ENCODE results near the gene IL24.

IL24 gene

GRCh38 chr1:206925106-206925736 is 28.0 kb downstream of the IL24 start:
- DNase-seq (ENCODE audit: low read depth in 2 of 2), result no peak

GRCh38 chr1:206926286-206926685 is 29.0 kb downstream of the IL24 start:
- no peak for DNase-seq (ENCODE audit: low read depth in 2 of 2)

- no peak for DNase-seq (ENCODE audit: low read depth in 2 of 2)
Measured at GRCh38 chr1:206929524-206929923, 32.3 kb downstream of the IL24 start.

- DNase-seq (ENCODE audit: low read depth in 2 of 2), result no peak
Measured at GRCh38 chr1:206930210-206930798, 33.1 kb downstream of the IL24 start.

- no peak for DNase-seq (ENCODE audit: low read depth in 2 of 2)
Measured at GRCh38 chr1:206931709-206932108, 34.5 kb downstream of the IL24 start.

GRCh38 chr1:206932177-206932576 is 34.9 kb downstream of the IL24 start:
- DNase-seq (ENCODE audit: low read depth in 2 of 2), result no peak

GRCh38 chr1:206933333-206933945 is 36.2 kb downstream of the IL24 start:
- DNase-seq (ENCODE audit: low read depth in 2 of 2), result no peak

GRCh38 chr1:206935491-206936067 is 38.3 kb downstream of the IL24 start:
- no peak for DNase-seq (ENCODE audit: low read depth in 2 of 2)

GRCh38 chr1:206937425-206937824 is 40.2 kb downstream of the IL24 start:
- no peak for DNase-seq (ENCODE audit: low read depth in 2 of 2)

GRCh38 chr1:206939131-206939530 is 41.9 kb downstream of the IL24 start:
- no peak for DNase-seq (ENCODE audit: low read depth in 2 of 2)

GRCh38 chr1:206939841-206940587 is 42.8 kb downstream of the IL24 start:
- DNase-seq (ENCODE audit: low read depth in 2 of 2), result no peak

- DNase-seq (ENCODE audit: low read depth in 2 of 2), result no peak
Measured at GRCh38 chr1:206940588-206940936, 43.3 kb downstream of the IL24 start.

GRCh38 chr1:206941766-206942418 is 44.6 kb downstream of the IL24 start:
- DNase-seq (ENCODE audit: low read depth in 2 of 2), result no peak

GRCh38 chr1:206944703-206945102 is 47.5 kb downstream of the IL24 start:
- DNase-seq (ENCODE audit: low read depth in 2 of 2), result no peak

GRCh38 chr1:206945779-206946178 is 48.5 kb downstream of the IL24 start:
- DNase-seq (ENCODE audit: low read depth in 2 of 2), result no peak

GRCh38 chr1:206946261-206946660 is 49.0 kb downstream of the IL24 start, which contains the start of gene PIGR:
Gene PIGR (minus strand): TSS chr1:206946466. CDS start chr1:206940531, 5,935 bp downstream.
- DNase-seq (ENCODE audit: low read depth in 2 of 2), result no peak

- DNase-seq (ENCODE audit: low read depth in 2 of 2), result no peak
Measured at GRCh38 chr1:206947255-206947654, 50.0 kb downstream of the IL24 start.

- no peak for DNase-seq (ENCODE audit: low read depth in 2 of 2)
Measured at GRCh38 chr1:206949208-206949607, 52.0 kb downstream of the IL24 start.

GRCh38 chr1:206949641-206950040 is 52.4 kb downstream of the IL24 start:
- DNase-seq (ENCODE audit: low read depth in 2 of 2), result no peak

GRCh38 chr1:206951318-206952100 is 54.3 kb downstream of the IL24 start:
- DNase-seq (ENCODE audit: low read depth in 2 of 2), result no peak

- no peak for DNase-seq (ENCODE audit: low read depth in 2 of 2)
Measured at GRCh38 chr1:206952171-206952570, 54.9 kb downstream of the IL24 start.

Measured in fibroblast of skin of left biceps (primary cell).